Esophagus squamous epithelium (tissue), 5 donors: ENCODE results near the gene ACP1. TPM values are rescaled to one million over a fixed set of nuclear protein-coding genes. Genes with fewer than 3 reads are reported as not detected.
"Not testable (repeated sequence)": the region's sequence is repeated elsewhere in the genome, so short reads cannot be mapped to it uniquely, and the experiment has no call there.

Experiments used
- DNase-seq: peaks from one replicate; lab custom pipeline; 2025; lab: John Stamatoyannopoulos, UW
- H3K27ac ChIP-seq, 4 donors: fragments of 200-600 bp; sonication (generic); one replicate each; pipeline ENCODE4 v1.5.1; 2016 to 2019; ENCODE audit warnings: mild to moderate bottlenecking in 1 of 4
- H3K27me3 ChIP-seq, 4 donors: fragments of 200-600 bp; sonication (generic); 1 replicate in 3 of 4; 2 replicates in 1 of 4; pipeline versions ENCODE4 v1.5.1 to v1.6.0; 2017 to 2021; ENCODE audit warnings: antibody characterized with exemption in 1 of 4
- H3K36me3 ChIP-seq, 3 donors: fragments of 200-600 bp; sonication (generic); one replicate each; pipeline ENCODE4 v1.5.1; 2016 to 2019
- H3K4me1 ChIP-seq, 3 donors: fragments of 200-600 bp; sonication (generic); one replicate each; pipeline ENCODE4 v1.5.1; 2017 to 2019
- H3K4me3 ChIP-seq, 4 donors: fragments of 200-600 bp; sonication (generic); 1 replicate in 3 of 4; 2 replicates in 1 of 4; pipeline ENCODE4 v1.5.1; 2016 to 2019; ENCODE audit warnings: mild to moderate bottlenecking in 2 of 4, moderate library complexity in 1 of 4
- H3K9me3 ChIP-seq, 3 donors: fragments of 200-600 bp; sonication (generic); one replicate each; pipeline ENCODE4 v1.5.1; 2016 to 2019
- POLR2A ChIP-seq, 4 donors: fragments of 450-650 bp; IDR thresholded peaks; one replicate each; pipeline ENCODE4 v1.6.1; 2017; ENCODE audit warnings: antibody characterized with exemption in 4 of 4, mild to moderate bottlenecking in 4 of 4, moderate library complexity in 3 of 4
- WGBS, 2 donors: methylation state at CpG; one replicate each; pipeline ENCODE4 v1.1.5; 2018; 5-methylcytosine and 5-hydroxymethylcytosine counted together
- intact Hi-C: fragments of 100-400 bp; cut with DNase I; formaldehyde crosslinking; loops from one replicate; pipeline ENCODE4 v1.15.0; 2022
- total RNA-seq, 4 donors: library from RNA; depleted of rRNA; stranded (reverse); fragments of >200 nt; gene quantifications; one replicate each; pipeline ENCODE4 v1.1.0, GENCODE V29; 2016
- TF ChIP-seq, protein P1 (sequence below), 6 experiments: fragments of 450-650 bp in 4 of 6; fragments of 200-600 bp in 2 of 6; sonication (generic) in 2 of 6; IDR thresholded peaks; one replicate each; pipeline ENCODE4 v1.5.1; 2016 to 2019; ENCODE audit warnings: antibody characterized with exemption in 6 of 6, mild to moderate bottlenecking in 4 of 6, moderate library complexity in 4 of 6
- donor health status: DM: yes; HTN: yes; CAD: no.

The ACP1 gene
- total RNA-seq, 4 donors from 2014 or later = 50.3 to 93.1 (median 82.0) TPM

DNA sequence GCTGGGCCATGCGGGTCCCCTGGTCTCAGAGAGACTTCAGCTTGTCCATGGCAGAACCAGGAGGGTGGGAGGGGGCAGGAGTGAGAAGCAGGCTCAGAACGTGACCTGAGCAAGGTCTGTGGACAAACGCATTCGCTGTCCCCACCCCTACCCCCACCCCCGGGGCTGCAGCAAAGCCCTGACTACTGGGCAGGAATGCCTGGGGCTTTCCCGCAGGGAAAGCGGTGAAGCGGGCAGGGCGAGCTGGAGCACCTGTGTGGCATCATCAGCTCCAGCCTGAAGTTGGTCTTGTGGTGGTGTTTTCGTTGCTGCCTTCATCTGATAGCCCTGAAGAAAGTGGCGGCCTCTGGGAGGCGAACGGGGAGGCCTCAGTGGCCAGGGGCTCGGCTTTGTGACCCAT, 49.2 kb downstream of the ACP1 start:
- intact Hi-C loops = no loop called here
- 50 to 61% methylated on average over 3 to 8 of the region's 14 CpGs for WGBS, 2 donors
- no peak for DNase-seq
- no peak overlapping the region for H3K27ac ChIP-seq
- H3K9me3 ChIP-seq = no peaks in the 10 kb centered on the region
- TF ChIP-seq POLR2A (IDR thresholded peaks at IDR 0.05) = no peak
- TF ChIP-seq, protein P1, sequence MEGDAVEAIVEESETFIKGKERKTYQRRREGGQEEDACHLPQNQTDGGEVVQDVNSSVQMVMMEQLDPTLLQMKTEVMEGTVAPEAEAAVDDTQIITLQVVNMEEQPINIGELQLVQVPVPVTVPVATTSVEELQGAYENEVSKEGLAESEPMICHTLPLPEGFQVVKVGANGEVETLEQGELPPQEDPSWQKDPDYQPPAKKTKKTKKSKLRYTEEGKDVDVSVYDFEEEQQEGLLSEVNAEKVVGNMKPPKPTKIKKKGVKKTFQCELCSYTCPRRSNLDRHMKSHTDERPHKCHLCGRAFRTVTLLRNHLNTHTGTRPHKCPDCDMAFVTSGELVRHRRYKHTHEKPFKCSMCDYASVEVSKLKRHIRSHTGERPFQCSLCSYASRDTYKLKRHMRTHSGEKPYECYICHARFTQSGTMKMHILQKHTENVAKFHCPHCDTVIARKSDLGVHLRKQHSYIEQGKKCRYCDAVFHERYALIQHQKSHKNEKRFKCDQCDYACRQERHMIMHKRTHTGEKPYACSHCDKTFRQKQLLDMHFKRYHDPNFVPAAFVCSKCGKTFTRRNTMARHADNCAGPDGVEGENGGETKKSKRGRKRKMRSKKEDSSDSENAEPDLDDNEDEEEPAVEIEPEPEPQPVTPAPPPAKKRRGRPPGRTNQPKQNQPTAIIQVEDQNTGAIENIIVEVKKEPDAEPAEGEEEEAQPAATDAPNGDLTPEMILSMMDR (IDR thresholded peaks at IDR 0.05) = no peak
- H3K36me3 ChIP-seq = no peaks in the 10 kb centered on the region
- no peaks in the 10 kb centered on the region for H3K4me1 ChIP-seq
- no peak overlapping the region for H3K4me3 ChIP-seq
- peaks cover 0 to 17% (median 0%) of the 10 kb centered on the region in 4 donors for H3K27me3 ChIP-seq

- Histone ChIP-seq H3K9me3 (no peaks in the 10 kb centered on the region), H3K27me3 (peaks cover 0 to 17% (median 0%) of the 10 kb centered on the region in 4 donors), H3K4me3 (no peak overlapping the region), H3K36me3 (no peaks in the 10 kb centered on the region), H3K4me1 (no peaks in the 10 kb centered on the region), H3K27ac (no peak overlapping the region)
- TF ChIP-seq, protein P1 (IDR thresholded peaks at IDR 0.05) = no peak
- no peak for TF ChIP-seq POLR2A (IDR thresholded peaks at IDR 0.05)
- intact Hi-C loops = no loop called here
- WGBS, 2 donors = 88 to 92% methylated on average over 26 to 50 of the region's 56 CpGs
- no peak for DNase-seq
Measured at GRCh38 chr2:314561-315336, 50.0 kb downstream of the ACP1 start.

GRCh38 chr2:315925-316324, 51.2 kb downstream of the ACP1 start:
- intact Hi-C loops, H3K27ac ChIP-seq, DNase-seq, H3K36me3 ChIP-seq, H3K9me3 ChIP-seq, H3K4me1 ChIP-seq, H3K4me3 ChIP-seq: not testable (repeated sequence)
- peaks cover 0 to 12% (median 0%) of the 10 kb centered on the region in 4 donors for H3K27me3 ChIP-seq
- 46 to 48% methylated on average over 6 of the region's 6 CpGs for WGBS, 2 donors

DNA sequence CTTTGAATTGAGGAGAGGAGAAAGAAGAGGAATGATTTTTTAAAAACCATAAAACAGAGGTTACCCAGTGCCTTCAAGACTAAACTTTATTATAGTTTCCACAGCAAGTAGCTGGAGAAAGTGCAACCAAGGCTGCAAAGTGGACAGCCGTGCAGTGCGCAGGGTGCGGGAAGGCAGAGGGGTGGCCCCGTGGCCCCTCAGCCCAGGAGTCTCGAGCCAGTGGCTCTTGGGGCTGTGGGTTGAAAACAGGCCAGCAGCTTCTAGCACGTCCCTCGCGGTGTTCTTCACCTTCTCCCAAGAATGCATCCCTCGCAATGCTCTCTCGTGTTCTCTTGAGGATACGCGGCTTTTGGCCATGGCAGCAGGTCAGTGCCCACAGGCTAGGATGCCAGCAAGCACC, 51.6 kb downstream of the ACP1 start:
- intact Hi-C loops = no loop called here
- H3K9me3 ChIP-seq = no peaks in the 10 kb centered on the region
- no peak for DNase-seq
- H3K27me3 ChIP-seq = peaks cover 0 to 10% (median 0%) of the 10 kb centered on the region in 4 donors
- no peak overlapping the region for H3K27ac ChIP-seq
- 81 to 90% methylated on average over 8 of the region's 12 CpGs for WGBS, 2 donors
- TF ChIP-seq, protein P1 (IDR thresholded peaks at IDR 0.05) = no peak
- TF ChIP-seq POLR2A (IDR thresholded peaks at IDR 0.05) = no peak
- H3K4me1 ChIP-seq = no peaks in the 10 kb centered on the region
- H3K36me3 ChIP-seq = no peaks in the 10 kb centered on the region
- H3K4me3 ChIP-seq = no peak overlapping the region

GRCh38 chr2:317501-318424, 53.0 kb downstream of the ACP1 start:
- intact Hi-C loops = no loop called here

More at GRCh38 chr2:317501-318424, 53.0 kb downstream of the ACP1 start:
- 70 to 71% methylated on average over 24 to 27 of the region's 27 CpGs for WGBS, 2 donors
- no peak overlapping the region for H3K27ac ChIP-seq
- no peaks in the 10 kb centered on the region for H3K36me3 ChIP-seq
- no peaks in the 10 kb centered on the region for H3K4me1 ChIP-seq
- H3K4me3 ChIP-seq = no peak overlapping the region
- TF ChIP-seq POLR2A (IDR thresholded peaks at IDR 0.05) = no peak
- TF ChIP-seq, protein P1 (IDR thresholded peaks at IDR 0.05) = no peak
- H3K9me3 ChIP-seq = no peaks in the 10 kb centered on the region
- H3K27me3 ChIP-seq = peaks cover 0 to 10% (median 0%) of the 10 kb centered on the region in 4 donors
- DNase-seq = no peak
